GM23338 (cell line): ENCODE data around the gene SLC25A18. TPM values are rescaled to one million over a fixed set of nuclear protein-coding genes. Genes with fewer than 3 reads are reported as not detected.

Experiments used
- ATAC-seq: fragments of 200-7000 bp; cut with Tn5 transposase; 3 replicates; pipeline ENCODE4 v1.9.1; 2020
- DNase-seq: peaks from one replicate; pipeline ENCODE4 v3.0.0-alpha.2; 2015; ENCODE audit warnings: low spot score
- H2AFZ ChIP-seq: fragments of 200-600 bp; sonication (generic); 2 replicates; pipeline ENCODE4 v1.8.0; 2016; ENCODE audit warnings: antibody characterized with exemption, mild to moderate bottlenecking, moderate library complexity
- H3F3A ChIP-seq: fragments of 200-600 bp; sonication (generic); replicated peaks from 2 replicates; pipeline ENCODE4 v1.8.0; 2017; ENCODE audit warnings: antibody characterized with exemption, mixed run types, low read depth
- H3K27ac ChIP-seq: fragments of 200-600 bp; sonication (generic); 2 replicates; pipeline ENCODE4 v1.6.1; 2016; ENCODE audit warnings: low read depth
- H3K27me3 ChIP-seq: fragments of 200-600 bp; sonication (generic); 2 replicates; pipeline ENCODE4 v1.8.0; 2016; ENCODE audit warnings: mild to moderate bottlenecking, mixed run types, moderate library complexity; ENCODE audit not compliant: insufficient read depth
- H3K36me3 ChIP-seq: fragments of 200-600 bp; sonication (generic); 2 replicates; pipeline ENCODE4 v1.8.0; 2016; ENCODE audit warnings: mild to moderate bottlenecking; ENCODE audit not compliant: insufficient read depth
- H3K4me1 ChIP-seq: fragments of 200-600 bp; sonication (generic); 2 replicates; pipeline ENCODE4 v1.8.0; 2016; ENCODE audit warnings: mild to moderate bottlenecking, moderate library complexity; ENCODE audit not compliant: insufficient read depth
- H3K4me2 ChIP-seq: fragments of 200-600 bp; sonication (generic); 2 replicates; pipeline ENCODE4 v1.7.1; 2017; ENCODE audit warnings: mixed run types
- H3K4me3 ChIP-seq: fragments of 200-600 bp; sonication (generic); 2 replicates; pipeline ENCODE4 v1.6.1; 2016; ENCODE audit warnings: mixed run types
- H3K79me2 ChIP-seq: fragments of 200-600 bp; sonication (generic); replicated peaks from 2 replicates; pipeline ENCODE4 v1.8.0; 2017; ENCODE audit warnings: mild to moderate bottlenecking; ENCODE audit not compliant: insufficient read depth
- H3K9me2 ChIP-seq: fragments of 200-600 bp; sonication (generic); 2 replicates; pipeline ENCODE4 v1.8.0; 2017; ENCODE audit not compliant: insufficient read depth
- H4K20me1 ChIP-seq: fragments of 200-600 bp; sonication (generic); replicated peaks from 2 replicates; pipeline ENCODE4 v1.8.0; 2017; ENCODE audit warnings: mild to moderate bottlenecking; ENCODE audit not compliant: insufficient read depth
- H3K27ac Mint-ChIP-seq: 2 replicates; pipeline ENCODE4 v1.8.0; 2020; ENCODE audit warnings: inconsistent platforms, mild to moderate bottlenecking, moderate library complexity, mixed read lengths
- H3K27me3 Mint-ChIP-seq: 3 replicates; pipeline ENCODE4 v1.8.0; 2022; ENCODE audit warnings: low read depth, mild to moderate bottlenecking, moderate library complexity, mixed read lengths, inconsistent platforms; ENCODE audit not compliant: insufficient read depth, poor library complexity
- H3K36me3 Mint-ChIP-seq: 3 replicates; pipeline ENCODE4 v1.8.0; 2021; ENCODE audit warnings: low read depth, mild to moderate bottlenecking, inconsistent platforms, moderate library complexity, mixed read lengths
- H3K4me1 Mint-ChIP-seq: 3 replicates; pipeline ENCODE4 v1.8.0; 2020; ENCODE audit warnings: mild to moderate bottlenecking, inconsistent platforms, mixed read lengths
- H3K4me3 Mint-ChIP-seq: 3 replicates; pipeline ENCODE4 v1.8.0; 2021; ENCODE audit warnings: moderate library complexity, mild to moderate bottlenecking, inconsistent platforms, mixed read lengths
- H3K9me3 Mint-ChIP-seq: 3 replicates; pipeline ENCODE4 v1.8.0; 2020; ENCODE audit warnings: moderate library complexity, mild to moderate bottlenecking, inconsistent platforms, mixed read lengths
- CREB1 ChIP-seq: fragments of 250-450 bp; sonication (Bioruptor Pico); IDR thresholded peaks from 2 replicates; pipeline ENCODE4 v1.5.0; 2020; ENCODE audit warnings: low read depth, mild to moderate bottlenecking, moderate library complexity
- CTCF ChIP-seq, 2 experiments: fragments of 200-600 bp in 1 of 2; sonication (generic) in 1 of 2; conservative IDR thresholded peaks; 2 replicates each; pipeline versions ENCODE4 v1.5.1 to v1.6.1; 2016 to 2017; ENCODE audit warnings: antibody characterized with exemption in 2 of 2, low read depth in 2 of 2, mild to moderate bottlenecking in 2 of 2, moderate library complexity in 1 of 2
- EZH2 ChIP-seq: fragments of 200-600 bp; sonication (generic); IDR thresholded peaks from one replicate; pipeline ENCODE4 v1.8.0; 2017; ENCODE audit warnings: antibody characterized with exemption, mild to moderate bottlenecking, low read depth; ENCODE audit not compliant: unreplicated experiment
- JUNB ChIP-seq: IDR thresholded peaks from one replicate; pipeline ENCODE4 v1.6.1; 2016; ENCODE audit warnings: antibody characterized with exemption; ENCODE audit not compliant: unreplicated experiment
- NANOG ChIP-seq: IDR thresholded peaks from 2 replicates; pipeline ENCODE4 v1.6.1; 2016; ENCODE audit warnings: antibody characterized with exemption, borderline replicate concordance
- REST ChIP-seq: IDR thresholded peaks from one replicate; pipeline ENCODE4 v1.6.1; 2018; ENCODE audit warnings: antibody characterized with exemption; ENCODE audit not compliant: unreplicated experiment
- ZNF114 ChIP-seq: fragments of 250-450 bp; sonication (Bioruptor Pico); IDR thresholded peaks from 2 replicates; pipeline ENCODE4 v1.5.0; 2020; ENCODE audit warnings: mild to moderate bottlenecking, moderate library complexity
- ZNF331 ChIP-seq: fragments of 250-450 bp; sonication (Bioruptor Pico); IDR thresholded peaks from 2 replicates; pipeline ENCODE4 v1.5.0; 2020; ENCODE audit warnings: low read depth, mild to moderate bottlenecking, moderate library complexity
- ZNF462 ChIP-seq: fragments of 250-450 bp; sonication (Bioruptor Pico); IDR thresholded peaks from 2 replicates; pipeline ENCODE4 v1.5.0; 2020; ENCODE audit warnings: mild to moderate bottlenecking, moderate library complexity
- polyA plus RNA-seq: library from polyadenylated mRNA; unstranded; fragments of >200 nt; fragmentation: Nextera tagmentation; extraction: Ambion mirVana; gene quantifications from 2 replicates; pipeline ENCODE4 v1.2.1, GENCODE V29; 2016
- total RNA-seq: library from RNA; depleted of rRNA; stranded (reverse); fragments of >200 nt; shearing (Covaris generic); gene quantifications from 2 replicates; pipeline ENCODE4 v1.2.3, GENCODE V29; 2014

The SLC25A18 gene
- total and polyA plus RNA-seq, 2 experiments from 2014 or later: 1.2 to 1.9 TPM

GRCh38 chr22:17569971-17570511 is 6.7 kb downstream of the SLC25A18 start:
- H3K4me3 ChIP-seq: no peak overlapping the region

More at GRCh38 chr22:17569971-17570511, 6.7 kb downstream of the SLC25A18 start:
- peaks cover 4% of the 10 kb centered on the region; the same call in 1 of the 2 replicates for H3F3A ChIP-seq
- H3K36me3 ChIP-seq: no peaks in the 10 kb centered on the region
- peak overlapping the region; percentile 74 for H3K27ac Mint-ChIP-seq
- H2AFZ ChIP-seq: no peak overlapping the region
- H4K20me1 ChIP-seq: no peaks in the 10 kb centered on the region
- no peak for DNase-seq
- peaks cover 33% of the 10 kb centered on the region for H3K27me3 Mint-ChIP-seq
- ATAC-seq: peak; percentile 13
- H3K4me1 Mint-ChIP-seq: peaks cover 30% of the 10 kb centered on the region
- peak overlapping the region; percentile 8; the same call in 1 of the 2 replicates for H3K4me2 ChIP-seq
- TF ChIP-seq EZH2 (no peak), CTCF (conservative IDR thresholded peaks at IDR 0.05; ENCODE audit: low read depth in 2 of 2) (no peak), JUNB (no peak), ZNF114 (CRISPR knock-in tag) (no peak), ZNF462 (CRISPR knock-in tag) (no peak), CREB1 (CRISPR knock-in tag) (no peak), NANOG (no peak), ZNF331 (no peak), REST (no peak)
- H3K79me2 ChIP-seq: no peaks in the 10 kb centered on the region
- no peaks in the 10 kb centered on the region for H3K9me2 ChIP-seq
- no peaks in the 10 kb centered on the region; the same call in none of the 3 replicates for H3K36me3 Mint-ChIP-seq
- no peaks in the 10 kb centered on the region for H3K9me3 Mint-ChIP-seq
- no peaks in the 10 kb centered on the region for H3K27me3 ChIP-seq
- H3K4me1 ChIP-seq: peaks cover 17% of the 10 kb centered on the region
- no peak overlapping the region for H3K4me3 Mint-ChIP-seq
- peak overlapping the region; percentile 59 for H3K27ac ChIP-seq
